ENCODE data around the gene NME3. TPM values are rescaled to one million over a fixed set of nuclear protein-coding genes. Genes with fewer than 3 reads are reported as not detected.

The NME3 gene
- total and polyA plus RNA-seq, 2 of the 4 experiments (the other 2 are of a cell fraction) = 12.7 to 41.2 TPM

- TF ChIP-seq CEBPB (IDR thresholded peaks at IDR 0.05; ENCODE audit: low read depth, low read length) (no peak), RFX5 (IDR thresholded peaks at IDR 0.05; ENCODE audit: low read depth, low read length) (no peak)
- intact Hi-C loops (cut with micrococcal nuclease) (no loop called here), dilution Hi-C loops (cut with HindIII; ENCODE audit: low sequenced_read_pairs, unreplicated experiment) (no loop called here), in situ Hi-C loops (cut with MboI; ENCODE audit: low sequenced_read_pairs) (no loop called here)
- 96% methylated on average over 26 of the region's 44 CpGs; no CpG with 5 or more reads in 1 of the 2 experiments for WGBS, 2 experiments (ENCODE audit: extremely low coverage in 2 of 2, insufficient read length in 1 of 2)
- Histone ChIP-seq H2AK5ac (ENCODE audit: low read depth, low read length) (no peak overlapping the region), H3K4me1 (ENCODE audit: control insufficient read depth, insufficient read depth, low read length) (no peaks in the 10 kb centered on the region), H2AFZ (replicated peaks; ENCODE audit: low read length, poor library complexity) (no peak overlapping the region), H4K5ac (ENCODE audit: low read depth, low read length) (no peak overlapping the region), H3K36me3 (ENCODE audit: control insufficient read depth, insufficient read depth, low read length) (peaks cover 35% of the 10 kb centered on the region), H2BK5ac (ENCODE audit: low read depth, low read length, poor library complexity, severe bottlenecking) (no peak overlapping the region), H3K23ac (ENCODE audit: low read depth, low read length) (no peak overlapping the region), H3K9me3 (ENCODE audit: control insufficient read depth, insufficient read depth, low read length) (no peaks in the 10 kb centered on the region), H3K14ac (replicated peaks; ENCODE audit: low read depth, low read length) (no peak overlapping the region), H4K20me1 (ENCODE audit: insufficient read depth, low read length) (peaks cover 38% of the 10 kb centered on the region), H2BK20ac (ENCODE audit: low read depth, low read length) (no peak overlapping the region), H3K79me1 (ENCODE audit: low read depth in 1 of 2, low read length in 2 of 2) (peaks cover 12 to 40% of the 10 kb centered on the region in 2 experiments; a peak in 3 of 4 replicates), H4K91ac (ENCODE audit: insufficient read depth, low read depth, low read length) (no peak overlapping the region), H3K27me3 (ENCODE audit: control insufficient read depth, insufficient read depth, low read length) (no peaks in the 10 kb centered on the region), H3K4me3 (ENCODE audit: insufficient read depth, low read depth, low read length) (no peak overlapping the region), H2AK9ac (replicated peaks; ENCODE audit: low read depth, low read length, poor library complexity) (no peak overlapping the region), H3K9ac (ENCODE audit: low read depth, low read length) (no peak overlapping the region), H2BK120ac (ENCODE audit: low read depth, low read length) (no peak overlapping the region), H3K56ac (ENCODE audit: extremely low read depth, insufficient read depth, low read length) (no peak overlapping the region), H3K4me2 (ENCODE audit: low read depth, low read length) (no peak overlapping the region), H3K4ac (ENCODE audit: low read depth, low read length) (no peak overlapping the region), H3K27ac (ENCODE audit: insufficient read depth, low read length) (no peak overlapping the region), H3K9me1 (ENCODE audit: insufficient read depth, low read length) (peaks cover 4% of the 10 kb centered on the region; the same call in 1 of the 2 replicates), H2BK15ac (ENCODE audit: low read depth, low read length) (no peak overlapping the region), H4K8ac (ENCODE audit: low read depth in 2 of 2, low read length in 2 of 2) (no peak overlapping the region), H3K18ac (ENCODE audit: low read depth, low read length) (no peak overlapping the region)
- ATAC-seq (ENCODE audit: low read depth) = no peak
- BruUV-seq (replicated peaks) = no TSS peak
- no peak for DNase-seq
- ChIA-PET CTCF (no interaction called here), POLR2A (ENCODE audit: unreplicated experiment) (no interaction called here)
Measured at GRCh38 chr16:1787322-1788094, 16.2 kb upstream of the NME3 start.
